Measurements from ENCODE around the gene EPS8L1.

Gene EPS8L1

GRCh38 chr19:55090564-55090963, 14.9 kb downstream of the EPS8L1 start:
- no peak for TF ChIP-seq Cebpa-rat (IDR thresholded peaks at IDR 0.05)
- peaks cover 26 to 30% (median 28%) of the 10 kb centered on the region in 11 experiments for H3K27me3 ChIP-seq
- peaks cover 19 to 29% (median 24%) of the 10 kb centered on the region in 10 experiments for H3K4me1 ChIP-seq
- peaks cover 50 to 89% (median 64%) of the 10 kb centered on the region in 11 experiments for H4K20me1 ChIP-seq
- no peaks in the 10 kb centered on the region for H3K9me3 ChIP-seq (replicated peaks in 1 of 11)
- H3K27ac ChIP-seq: no peak overlapping the region
- no peak overlapping the region for H3K9ac ChIP-seq
- no peak overlapping the region for H3K4me2 ChIP-seq
- peaks cover 41 to 61% (median 51%) of the 10 kb centered on the region in 11 experiments for H3K36me3 ChIP-seq
- no peak overlapping the region for H3K4me3 ChIP-seq

- TF ChIP-seq Cebpa-rat (IDR thresholded peaks at IDR 0.05): no peak
- Histone ChIP-seq H3K9me3 (replicated peaks in 1 of 11) (no peaks in the 10 kb centered on the region), H3K36me3 (peaks cover 42 to 69% (median 59%) of the 10 kb centered on the region in 11 experiments), H3K4me3 (no peak overlapping the region), H4K20me1 (peaks cover 50 to 89% (median 68%) of the 10 kb centered on the region in 11 experiments), H3K27ac (no peak overlapping the region), H3K27me3 (peaks cover 19 to 22% (median 20%) of the 10 kb centered on the region in 11 experiments), H3K4me2 (no peak overlapping the region), H3K4me1 (peaks cover 19 to 29% (median 22%) of the 10 kb centered on the region in 10 experiments), H3K9ac (no peak overlapping the region)
Measured at GRCh38 chr19:55091126-55091910, 15.6 kb downstream of the EPS8L1 start.

- no peak for TF ChIP-seq Cebpa-rat (IDR thresholded peaks at IDR 0.05)
- peaks cover 14 to 27% (median 18%) of the 10 kb centered on the region in 10 experiments for H3K4me1 ChIP-seq
- no peaks in the 10 kb centered on the region for H3K9me3 ChIP-seq (replicated peaks in 1 of 11)
- H3K9ac ChIP-seq: no peak overlapping the region
- H4K20me1 ChIP-seq: peaks cover 46 to 89% (median 66%) of the 10 kb centered on the region in 11 experiments
- H3K27ac ChIP-seq: no peak overlapping the region
- H3K4me2 ChIP-seq: no peak overlapping the region
- peaks cover 12 to 16% (median 14%) of the 10 kb centered on the region in 11 experiments for H3K27me3 ChIP-seq
- peaks cover 42 to 70% (median 60%) of the 10 kb centered on the region in 11 experiments for H3K36me3 ChIP-seq
- no peak overlapping the region for H3K4me3 ChIP-seq
Measured at GRCh38 chr19:55091955-55092354, 16.3 kb downstream of the EPS8L1 start.

GRCh38 chr19:55092423-55093318, 17.0 kb downstream of the EPS8L1 start:
- Histone ChIP-seq H3K9me3 (replicated peaks in 1 of 11) (no peaks in the 10 kb centered on the region), H3K4me3 (no peak overlapping the region), H4K20me1 (peaks cover 40 to 89% (median 62%) of the 10 kb centered on the region in 11 experiments), H3K36me3 (peaks cover 43 to 65% (median 60%) of the 10 kb centered on the region in 11 experiments), H3K27me3 (peaks cover 5 to 9% (median 7%) of the 10 kb centered on the region in 11 experiments), H3K9ac (no peak overlapping the region), H3K27ac (no peak overlapping the region), H3K4me1 (peaks cover 10 to 24% (median 15%) of the 10 kb centered on the region in 10 experiments), H3K4me2 (no peak overlapping the region)
- no peak for TF ChIP-seq Cebpa-rat (IDR thresholded peaks at IDR 0.05)

- no peak overlapping the region for H3K4me2 ChIP-seq
- no peak overlapping the region for H3K4me3 ChIP-seq
- no peak overlapping the region for H3K9ac ChIP-seq
- peaks cover 58 to 79% (median 73%) of the 10 kb centered on the region in 11 experiments for H3K36me3 ChIP-seq
- no peaks in the 10 kb centered on the region for H3K27me3 ChIP-seq
- H3K27ac ChIP-seq: no peak overlapping the region
- TF ChIP-seq Cebpa-rat (IDR thresholded peaks at IDR 0.05): no peak
- H4K20me1 ChIP-seq: peaks cover 39 to 89% (median 64%) of the 10 kb centered on the region in 11 experiments
- H3K4me1 ChIP-seq: peaks cover 15 to 31% (median 25%) of the 10 kb centered on the region in 10 experiments
- no peaks in the 10 kb centered on the region for H3K9me3 ChIP-seq (replicated peaks in 1 of 11)
Measured at GRCh38 chr19:55094456-55095259, 19.0 kb downstream of the EPS8L1 start.

GRCh38 chr19:55095260-55096060, 19.8 kb downstream of the EPS8L1 start:
- no peaks in the 10 kb centered on the region for H3K9me3 ChIP-seq (replicated peaks in 1 of 11)
- peak overlapping the region in 1 of 11 experiments; percentile 17; a peak in 1 of 22 replicates for H3K27ac ChIP-seq
- no peak overlapping the region for H3K4me2 ChIP-seq
- H3K27me3 ChIP-seq: no peaks in the 10 kb centered on the region
- H3K4me1 ChIP-seq: peaks cover 18 to 32% (median 30%) of the 10 kb centered on the region in 10 experiments
- TF ChIP-seq Cebpa-rat (IDR thresholded peaks at IDR 0.05): no peak
- peaks cover 43 to 89% (median 68%) of the 10 kb centered on the region in 11 experiments for H4K20me1 ChIP-seq
- no peak overlapping the region for H3K4me3 ChIP-seq
- peak overlapping the region in 1 of 11 experiments; percentile 15; a peak in 1 of 22 replicates for H3K9ac ChIP-seq
- peaks cover 64 to 79% (median 74%) of the 10 kb centered on the region in 11 experiments for H3K36me3 ChIP-seq

GRCh38 chr19:55096061-55096701, 20.5 kb downstream of the EPS8L1 start:
- Histone ChIP-seq H3K4me2 (no peak overlapping the region), H3K4me3 (no peak overlapping the region), H3K9me3 (replicated peaks in 1 of 11) (no peaks in the 10 kb centered on the region), H4K20me1 (peaks cover 36 to 89% (median 66%) of the 10 kb centered on the region in 11 experiments), H3K9ac (no peak overlapping the region; a peak in 1 of 22 replicates), H3K36me3 (peaks cover 62 to 79% (median 74%) of the 10 kb centered on the region in 11 experiments), H3K4me1 (peaks cover 18 to 34% (median 30%) of the 10 kb centered on the region in 10 experiments), H3K27me3 (no peaks in the 10 kb centered on the region), H3K27ac (peak overlapping the region in 1 of 11 experiments; percentile 17; a peak in 1 of 22 replicates)
- no peak for TF ChIP-seq Cebpa-rat (IDR thresholded peaks at IDR 0.05)

All from BLaER1 treated with 17β-estradiol and CSF1 and Interleukin-3, amounts not matched to agents 10 nM and 100 nM (cell line).